Measurements from ENCODE around the gene C1orf174. TPM values are rescaled to one million over a fixed set of nuclear protein-coding genes. Genes with fewer than 3 reads are reported as not detected.

Gene C1orf174
- total RNA-seq, 2 donors from 2014 or later, result 14.8 to 15.6 TPM

DNA sequence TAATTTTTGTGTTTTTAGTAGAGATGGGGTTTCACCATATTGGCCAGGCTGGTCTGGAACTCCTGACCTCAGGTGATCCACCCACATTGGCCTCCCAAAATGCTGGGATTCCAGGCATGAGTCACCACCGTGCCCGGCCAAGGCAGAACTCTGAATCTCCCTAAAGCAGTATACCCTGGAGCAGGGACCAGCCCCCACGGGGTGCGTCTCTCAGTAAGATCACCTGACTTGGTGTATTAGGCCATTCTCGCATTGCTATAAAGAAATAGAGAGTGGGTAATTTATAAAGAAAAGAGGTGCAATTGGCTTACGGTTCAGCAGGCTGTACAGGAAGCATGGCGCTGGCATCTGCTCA is 28.6 kb downstream of the C1orf174 start:
- DNase-seq (no peak), ATAC-seq (no peak)
- 96% methylated on average over 7 of the region's 7 CpGs for WGBS, 2 donors
- Histone ChIP-seq H3K27me3 (no peaks in the 10 kb centered on the region), H3K9me3 (no peaks in the 10 kb centered on the region), H3K4me3 (no peak overlapping the region), H3K4me1 (no peaks in the 10 kb centered on the region), H3K36me3 (replicated peaks in 1 of 2; ENCODE audit: insufficient read depth in 1 of 2, low read depth in 2 of 2) (peaks cover 0 to 7% of the 10 kb centered on the region in 2 donors), H3K27ac (no peak overlapping the region)
- intact Hi-C loops (cut with DNase I), result no loop called here
- TF ChIP-seq POLR2A (IDR thresholded peaks at IDR 0.05), result no peak
- TF ChIP-seq, protein P1, sequence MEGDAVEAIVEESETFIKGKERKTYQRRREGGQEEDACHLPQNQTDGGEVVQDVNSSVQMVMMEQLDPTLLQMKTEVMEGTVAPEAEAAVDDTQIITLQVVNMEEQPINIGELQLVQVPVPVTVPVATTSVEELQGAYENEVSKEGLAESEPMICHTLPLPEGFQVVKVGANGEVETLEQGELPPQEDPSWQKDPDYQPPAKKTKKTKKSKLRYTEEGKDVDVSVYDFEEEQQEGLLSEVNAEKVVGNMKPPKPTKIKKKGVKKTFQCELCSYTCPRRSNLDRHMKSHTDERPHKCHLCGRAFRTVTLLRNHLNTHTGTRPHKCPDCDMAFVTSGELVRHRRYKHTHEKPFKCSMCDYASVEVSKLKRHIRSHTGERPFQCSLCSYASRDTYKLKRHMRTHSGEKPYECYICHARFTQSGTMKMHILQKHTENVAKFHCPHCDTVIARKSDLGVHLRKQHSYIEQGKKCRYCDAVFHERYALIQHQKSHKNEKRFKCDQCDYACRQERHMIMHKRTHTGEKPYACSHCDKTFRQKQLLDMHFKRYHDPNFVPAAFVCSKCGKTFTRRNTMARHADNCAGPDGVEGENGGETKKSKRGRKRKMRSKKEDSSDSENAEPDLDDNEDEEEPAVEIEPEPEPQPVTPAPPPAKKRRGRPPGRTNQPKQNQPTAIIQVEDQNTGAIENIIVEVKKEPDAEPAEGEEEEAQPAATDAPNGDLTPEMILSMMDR (IDR thresholded peaks at IDR 0.05), result no peak

DNA sequence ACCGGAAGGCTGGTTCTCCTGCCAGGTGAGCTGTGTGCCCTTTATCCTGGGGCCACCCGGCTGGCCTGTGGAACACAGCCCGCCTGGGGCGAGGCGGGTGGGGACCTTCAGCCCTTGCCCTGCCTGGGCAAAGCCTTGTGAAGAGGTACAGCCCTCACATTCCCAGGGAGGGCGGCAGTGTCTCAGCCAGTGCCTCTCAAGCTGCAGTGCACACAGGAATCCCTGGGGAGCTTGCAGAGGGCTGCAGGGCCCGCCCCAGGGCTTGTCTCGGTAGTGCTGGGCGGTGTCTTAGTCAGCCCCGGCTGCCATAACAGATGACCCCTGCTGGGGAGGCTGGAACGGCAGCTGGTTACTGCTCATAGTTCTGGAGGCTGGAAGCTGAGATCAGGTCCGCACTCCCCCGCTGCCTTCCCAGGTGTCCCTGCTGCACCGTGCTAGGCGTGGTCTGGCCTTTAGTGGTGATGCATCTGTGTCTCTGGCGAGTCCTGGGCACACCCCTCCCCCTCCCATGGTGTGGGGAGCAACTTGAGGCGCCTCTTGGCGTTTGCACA is 30.2 kb downstream of the C1orf174 start:
- Histone ChIP-seq H3K36me3 (replicated peaks in 1 of 2; ENCODE audit: insufficient read depth in 1 of 2, low read depth in 2 of 2) (peaks cover 0 to 7% of the 10 kb centered on the region in 2 donors), H3K4me3 (no peak overlapping the region), H3K27me3 (no peaks in the 10 kb centered on the region), H3K27ac (no peak overlapping the region), H3K9me3 (no peaks in the 10 kb centered on the region), H3K4me1 (no peaks in the 10 kb centered on the region)
- TF ChIP-seq, protein P1 (IDR thresholded peaks at IDR 0.05), result no peak
- TF ChIP-seq POLR2A (IDR thresholded peaks at IDR 0.05), result no peak
- intact Hi-C loops (cut with DNase I), result no loop called here
- ATAC-seq (no peak), DNase-seq (no peak)
- 84 to 89% methylated on average over 3 to 12 of the region's 18 CpGs for WGBS, 2 donors

DNA sequence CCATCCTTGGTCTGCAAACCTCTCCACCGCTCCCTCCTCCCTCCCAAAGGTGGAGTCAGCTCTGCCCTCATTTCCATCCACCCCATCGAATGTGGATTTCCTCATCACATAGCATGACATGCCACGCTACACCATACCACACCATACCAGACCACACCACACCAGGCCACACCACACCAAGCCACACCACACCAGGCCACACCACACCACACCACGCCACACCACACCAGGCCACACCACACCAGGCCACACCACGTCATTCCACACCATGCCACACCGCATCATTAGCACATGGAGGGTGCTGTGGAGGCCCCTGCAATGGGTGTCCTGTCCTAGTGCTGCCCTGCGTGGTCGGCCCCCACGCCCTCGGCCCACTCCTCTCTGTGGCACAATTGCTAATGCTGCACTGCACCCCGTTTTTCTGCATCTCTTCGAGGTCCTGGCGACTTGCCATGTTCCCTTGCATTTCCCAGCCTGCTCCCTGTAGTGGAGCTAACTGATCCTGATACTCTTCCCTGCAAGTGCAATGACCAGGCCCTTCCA is 31.5 kb downstream of the C1orf174 start:
- TF ChIP-seq, protein P1 (IDR thresholded peaks at IDR 0.05), result no peak
- no peak for TF ChIP-seq POLR2A (IDR thresholded peaks at IDR 0.05)
- intact Hi-C loops (cut with DNase I), result no loop called here
- WGBS, 2 donors, result 72 to 89% methylated on average over 13 of the region's 13 CpGs
- Histone ChIP-seq H3K36me3 (replicated peaks in 1 of 2; ENCODE audit: insufficient read depth in 1 of 2, low read depth in 2 of 2) (peaks cover 0 to 2% of the 10 kb centered on the region in 2 donors), H3K4me3 (no peak overlapping the region), H3K27me3 (no peaks in the 10 kb centered on the region), H3K27ac (no peak overlapping the region), H3K4me1 (no peaks in the 10 kb centered on the region), H3K9me3 (no peaks in the 10 kb centered on the region)
- DNase-seq (no peak), ATAC-seq (no peak)

DNA sequence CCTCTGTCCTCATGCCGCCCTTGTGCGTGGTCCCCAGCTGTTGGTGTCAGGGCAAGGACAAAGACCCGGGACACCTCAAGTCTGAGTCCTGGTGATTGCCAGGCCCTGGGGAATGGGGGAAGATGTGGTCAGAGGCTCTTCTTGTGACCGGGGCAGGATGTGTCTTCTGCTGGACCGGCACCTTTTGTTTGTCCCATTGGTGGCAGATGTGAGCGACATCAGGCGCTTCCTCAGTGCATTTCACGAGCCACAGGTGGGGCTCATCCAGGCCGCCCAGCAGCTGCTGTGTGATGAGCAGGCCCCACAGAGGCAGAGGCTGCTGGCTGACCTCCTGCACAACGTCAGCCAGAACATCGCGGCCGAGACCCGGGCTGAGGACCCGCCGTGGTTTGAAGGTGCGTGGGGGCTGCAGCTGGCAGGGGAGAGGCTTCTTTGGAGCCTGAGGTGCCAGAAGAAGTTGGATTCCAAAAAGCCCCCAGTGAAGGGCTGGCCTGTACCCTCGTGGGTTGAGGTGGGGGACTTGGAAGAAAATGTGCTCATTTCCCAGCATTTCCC is 34.4 kb downstream of the C1orf174 start:
- ATAC-seq (no peak), DNase-seq (no peak)
- H3K27ac ChIP-seq, result no peak overlapping the region
- TF ChIP-seq POLR2A (IDR thresholded peaks at IDR 0.05), result no peak
- TF ChIP-seq, protein P1 (IDR thresholded peaks at IDR 0.05), result no peak
- no peaks in the 10 kb centered on the region for H3K4me1 ChIP-seq
- no peak overlapping the region for H3K4me3 ChIP-seq
- no peaks in the 10 kb centered on the region for H3K27me3 ChIP-seq
- intact Hi-C loops (cut with DNase I), result no loop called here
- WGBS, 2 donors, result 82 to 96% methylated on average over 16 to 18 of the region's 18 CpGs
- no peaks in the 10 kb centered on the region for H3K9me3 ChIP-seq
- H3K36me3 ChIP-seq (replicated peaks in 1 of 2; ENCODE audit: insufficient read depth in 1 of 2, low read depth in 2 of 2), result peaks cover 0 to 2% of the 10 kb centered on the region in 2 donors

DNA sequence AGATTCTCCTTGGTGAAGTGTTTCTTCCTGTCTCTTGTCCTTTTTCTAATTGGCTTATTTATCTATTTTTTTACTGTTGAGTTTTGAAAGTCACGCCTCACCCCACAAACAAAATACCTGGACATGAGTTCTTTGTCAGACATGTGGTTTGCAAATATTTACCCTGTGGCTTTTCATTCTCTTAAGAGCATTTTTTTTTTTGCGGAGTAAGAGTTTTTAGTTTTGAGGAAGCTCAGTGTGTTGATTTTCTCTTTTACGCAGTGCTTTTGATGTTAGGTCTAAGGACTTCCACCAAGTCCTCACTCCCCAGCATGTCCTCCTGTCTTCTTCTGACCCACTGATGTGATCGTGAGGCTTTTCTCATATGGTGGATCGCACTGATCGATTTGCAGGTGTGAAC is 35.2 kb downstream of the C1orf174 start:
- no peaks in the 10 kb centered on the region for H3K4me1 ChIP-seq
- DNase-seq, result no peak
- peaks cover 0 to 2% of the 10 kb centered on the region in 2 donors for H3K36me3 ChIP-seq (replicated peaks in 1 of 2; ENCODE audit: insufficient read depth in 1 of 2, low read depth in 2 of 2)
- intact Hi-C loops (cut with DNase I), result no loop called here
- TF ChIP-seq, protein P1 (IDR thresholded peaks at IDR 0.05), result no peak
- TF ChIP-seq POLR2A (IDR thresholded peaks at IDR 0.05), result no peak
- no peak overlapping the region for H3K27ac ChIP-seq
- no peaks in the 10 kb centered on the region for H3K27me3 ChIP-seq
- no peak for ATAC-seq
- no peaks in the 10 kb centered on the region for H3K9me3 ChIP-seq
- 77 to 92% methylated on average over 6 of the region's 6 CpGs for WGBS, 2 donors
- H3K4me3 ChIP-seq, result no peak overlapping the region

Measured in body of pancreas (tissue), 4 donors.